HG02571 (cell line): Measurements from ENCODE around the gene PRSS56.

ENCODE experiments used
- ATAC-seq: cut with Tn5 transposase; IDR thresholded peaks from one replicate; pipeline ENCODE4 v1.9.1; 2021; ENCODE audit warnings: mild to moderate bottlenecking, moderate library complexity; ENCODE audit not compliant: unreplicated experiment

Gene PRSS56

GRCh38 chr2:232501794-232502390, 18.3 kb upstream of the PRSS56 start:
- ATAC-seq, result no peak

GRCh38 chr2:232502511-232502910, 17.7 kb upstream of the PRSS56 start:
- no peak for ATAC-seq

- no peak for ATAC-seq
These were observed 17.0 kb upstream of the PRSS56 start for GRCh38 chr2:232502911-232503808.

DNA sequence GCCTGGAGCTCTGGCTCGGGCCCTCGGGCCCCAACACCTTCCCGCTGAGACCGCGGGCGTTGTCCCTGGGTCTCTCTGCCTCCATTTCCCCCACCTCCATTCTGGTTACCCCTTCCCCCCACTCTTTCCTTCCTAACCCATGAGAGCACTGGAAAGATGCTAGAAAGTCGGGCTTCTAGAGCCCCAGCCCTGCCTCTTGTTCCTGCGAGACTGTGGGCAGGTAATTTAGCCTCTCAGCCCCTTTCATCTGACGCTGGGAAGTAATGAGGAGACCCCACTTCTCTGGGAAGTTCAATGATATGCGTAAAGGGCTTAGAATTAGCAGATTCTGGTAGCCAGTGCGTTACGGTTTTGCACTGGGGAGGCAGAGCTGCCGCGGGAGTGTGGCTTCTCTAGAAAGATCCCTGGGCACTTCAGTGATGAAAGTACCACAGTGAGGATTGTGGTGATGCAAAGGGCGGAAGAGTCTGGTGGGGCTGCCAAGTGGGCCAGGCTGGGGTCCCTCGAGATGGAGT, 16.3 kb upstream of the PRSS56 start:
- ATAC-seq, result no peak

- no peak for ATAC-seq
These were observed 15.8 kb upstream of the PRSS56 start for GRCh38 chr2:232504438-232504837.

DNA sequence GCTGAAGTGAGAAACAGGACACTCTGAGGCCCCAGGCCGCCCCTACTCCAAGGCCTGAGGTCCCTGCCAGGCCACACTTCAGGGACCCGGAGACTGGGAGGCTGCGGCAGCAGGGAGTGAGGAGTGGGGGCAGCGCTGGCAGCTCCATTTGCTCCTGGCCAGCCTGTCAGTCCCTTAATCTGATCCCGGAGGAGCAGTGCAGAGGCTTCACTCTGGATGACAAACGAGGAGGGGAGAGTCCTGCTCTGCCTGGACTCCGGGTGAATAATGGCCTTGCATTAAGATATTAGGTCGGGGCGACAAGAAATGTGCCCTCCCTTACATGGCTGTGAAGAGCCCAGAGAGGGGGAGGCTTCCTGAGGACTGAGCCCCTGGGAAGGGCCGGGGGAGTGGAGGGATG, 14.3 kb upstream of the PRSS56 start:
- ATAC-seq, result no peak

- no peak for ATAC-seq
These were observed 13.5 kb upstream of the PRSS56 start for GRCh38 chr2:232506709-232507108.

- no peak for ATAC-seq
These were observed 11.9 kb upstream of the PRSS56 start for GRCh38 chr2:232508251-232508650.

GRCh38 chr2:232511336-232511890, 8.8 kb upstream of the PRSS56 start:
- no peak for ATAC-seq

- no peak for ATAC-seq
These were observed 7.6 kb upstream of the PRSS56 start for GRCh38 chr2:232512602-232513001.

GRCh38 chr2:232513353-232513752, 6.8 kb upstream of the PRSS56 start:
- ATAC-seq, result no peak

GRCh38 chr2:232515639-232516038, 4.5 kb upstream of the PRSS56 start:
- no peak for ATAC-seq

GRCh38 chr2:232516551-232516950, 3.6 kb upstream of the PRSS56 start:
- no peak for ATAC-seq

- no peak for ATAC-seq
These were observed 1.3 kb upstream of the PRSS56 start for GRCh38 chr2:232518844-232519243.

GRCh38 chr2:232520489-232520888, 301 bp downstream of the PRSS56 start:
- no peak for ATAC-seq

DNA sequence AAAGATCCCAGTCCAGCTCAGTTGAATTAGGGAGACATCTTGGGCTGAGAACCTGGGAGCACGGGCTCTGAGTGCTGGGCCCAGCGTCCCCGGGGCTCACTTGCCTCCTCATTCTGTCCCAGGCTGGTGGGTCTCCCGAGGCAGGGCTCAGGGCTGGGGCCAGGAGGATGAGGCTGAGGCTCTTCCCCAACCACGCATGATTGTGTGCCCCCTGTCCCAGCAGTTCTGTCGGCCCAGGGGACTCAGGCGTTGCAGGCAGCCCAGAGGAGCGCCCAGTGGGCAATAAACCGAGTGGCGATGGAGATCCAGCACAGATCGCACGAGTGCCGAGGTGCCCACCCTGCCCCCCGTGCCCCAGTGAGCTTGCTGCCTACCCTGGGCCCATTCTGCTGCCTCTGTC, 910 bp downstream of the PRSS56 start:
- ATAC-seq, result no peak

GRCh38 chr2:232521959-232522622, 1.9 kb downstream of the PRSS56 start:
- no peak for ATAC-seq

GRCh38 chr2:232522623-232523401, 2.6 kb downstream of the PRSS56 start:
- no peak for ATAC-seq

DNA sequence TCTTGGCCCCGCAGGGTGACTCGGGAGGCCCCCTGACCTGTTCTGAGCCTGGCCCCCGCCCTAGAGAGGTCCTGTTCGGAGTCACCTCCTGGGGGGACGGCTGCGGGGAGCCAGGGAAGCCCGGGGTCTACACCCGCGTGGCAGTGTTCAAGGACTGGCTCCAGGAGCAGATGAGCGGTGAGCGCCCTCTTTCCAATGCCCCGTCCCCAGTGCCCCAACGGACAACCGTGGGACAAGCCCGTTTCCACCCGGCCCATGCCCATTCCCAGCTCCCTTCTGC, 3.2 kb downstream of the PRSS56 start:
- no peak for ATAC-seq

DNA sequence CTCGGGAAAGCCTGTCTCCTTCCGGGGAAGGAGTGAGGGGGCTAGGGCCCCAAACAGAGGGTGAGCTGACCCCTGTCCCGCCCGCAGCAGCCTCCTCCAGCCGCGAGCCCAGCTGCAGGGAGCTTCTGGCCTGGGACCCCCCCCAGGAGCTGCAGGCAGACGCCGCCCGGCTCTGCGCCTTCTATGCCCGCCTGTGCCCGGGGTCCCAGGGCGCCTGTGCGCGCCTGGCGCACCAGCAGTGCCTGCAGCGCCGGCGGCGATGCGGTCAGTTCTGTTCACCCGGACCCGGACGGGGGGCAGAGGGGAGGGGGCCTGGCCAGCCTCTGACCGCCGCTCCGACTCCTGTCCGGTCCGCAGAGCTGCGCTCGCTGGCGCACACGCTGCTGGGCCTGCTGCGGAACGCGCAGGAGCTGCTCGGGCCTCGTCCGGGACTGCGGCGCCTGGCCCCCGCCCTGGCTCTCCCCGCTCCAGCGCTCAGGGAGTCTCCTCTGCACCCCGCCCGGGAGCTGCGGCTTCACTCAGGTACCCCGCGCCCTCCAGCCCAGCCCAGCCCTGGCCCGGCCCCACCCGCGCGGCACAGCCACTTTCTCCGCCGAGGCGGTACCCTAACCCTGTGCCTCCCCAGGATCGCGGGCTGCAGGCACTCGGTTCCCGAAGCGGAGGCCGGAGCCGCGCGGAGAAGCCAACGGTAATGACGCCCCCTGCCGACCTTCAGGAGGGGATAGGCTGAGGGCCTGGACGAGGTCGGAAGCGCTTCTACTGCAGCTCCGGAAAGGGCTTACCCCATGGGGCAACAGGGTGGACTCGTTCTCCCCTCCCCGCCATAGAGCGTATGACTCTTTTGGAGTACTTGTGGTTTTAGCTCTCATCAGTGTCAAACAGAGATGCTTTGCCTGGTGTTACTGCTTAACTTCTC, 3.8 kb downstream of the PRSS56 start:
- no peak for ATAC-seq
